ENCODE measurements around the gene KCTD18. TPM values are rescaled to one million over a fixed set of nuclear protein-coding genes. Genes with fewer than 3 reads are reported as not detected.

The KCTD18 gene
- total RNA-seq, 1 donor from 2014 or later, result 17.4 TPM

Other genes starting within 250 kb of the KCTD18 start
- gene SPATS2L, start 203.4 kb downstream of the KCTD18 start, total RNA-seq, result 44.2 and 45.4 TPM in 2 replicates
- gene SGO2, start 16.1 kb upstream of the KCTD18 start, total RNA-seq, result 26.0 and 27.8 TPM in 2 replicates
- gene AOX1, start 75.9 kb upstream of the KCTD18 start, total RNA-seq, result 0.32 and 0.34 TPM in 2 replicates